ENCODE data around the gene KIF5B. TPM values are rescaled to one million over a fixed set of nuclear protein-coding genes. Genes with fewer than 3 reads are reported as not detected.

The KIF5B gene
- total and polyA plus RNA-seq, 9 of the 15 experiments (the other 6 are each of a cell fraction or from before 2014, with no cell fraction given): 24.4 to 94.4 (median 68.9) TPM

GRCh38 chr10:31999836-32000235, 56.4 kb downstream of the KIF5B start:
- Histone ChIP-seq H3K4me2 (ENCODE audit: insufficient read depth, low read length) (no peak overlapping the region), H3K9me3 (replicated peaks; ENCODE audit: control insufficient read depth, insufficient read depth, low read depth, low read length) (no peaks in the 10 kb centered on the region), H3K27me3 (ENCODE audit: control insufficient read depth in 2 of 2, insufficient read depth in 2 of 2, low read length in 2 of 2) (no peaks in the 10 kb centered on the region), H3K9me1 (ENCODE audit: control insufficient read depth, insufficient read depth, low read length) (no peaks in the 10 kb centered on the region), H3K9ac (ENCODE audit: insufficient read depth in 1 of 2, low read depth in 2 of 2, low read length in 2 of 2) (no peak overlapping the region), H3K4me1 (replicated peaks in 1 of 2; ENCODE audit: control insufficient read depth in 2 of 2, insufficient read depth in 2 of 2, low read length in 2 of 2) (peaks cover 0 to 5% of the 10 kb centered on the region in 2 experiments; a peak in 2 of 5 replicates), H3K79me2 (ENCODE audit: control insufficient read depth, insufficient read depth, low read length) (no peaks in the 10 kb centered on the region), H3K4me3 (no peak overlapping the region), H2AFZ (ENCODE audit: low read depth, low read length) (no peak overlapping the region), H3K27ac (ENCODE audit: extremely low read depth, low read depth, low read length) (no peak overlapping the region), H4K20me1 (replicated peaks; ENCODE audit: control insufficient read depth, insufficient read depth, low read length) (no peaks in the 10 kb centered on the region), H3K36me3 (ENCODE audit: control insufficient read depth, insufficient read depth, low read length) (no peaks in the 10 kb centered on the region)
- ATAC-seq (no peak), DNase-seq (ENCODE audit: extremely low read depth in 1 of 4, low spot score in 3 of 4) (no peak), FAIRE-seq (no peak)
- intact Hi-C loops (cut with micrococcal nuclease): loop anchor here (10.0 kb wide), 1 partner anchor 75 kb away; the partner anchor contains the start of gene ARHGAP12
- in situ Hi-C loops (cut with MboI): no loop called here
- ChIA-PET POLR2A (interaction anchor here (1.1 kb wide), 1 partner anchor 180 kb away, joined by 4 read pairs; no protein-coding TSS in a partner anchor), CTCF (ENCODE audit: low intra/inter-chr PET ratio) (no interaction called here)
- WGBS (ENCODE audit: insufficient coverage, low coverage, missing lambda C conversion rate): 47% methylated on average over 3 of the region's 3 CpGs
- BruUV-seq (replicated peaks): no TSS peak
- no peak for TF ChIP-seq ZC3H11A (IDR thresholded peaks at IDR 0.05; ENCODE audit: low read depth, low read length)
- no peak for TF ChIP-seq ZNF24 (IDR thresholded peaks at IDR 0.05)
- TF ChIP-seq ZFP36 (IDR thresholded peaks at IDR 0.05; ENCODE audit: low read depth, low read length, partially characterized antibody): no peak
- TF ChIP-seq ZNF311 (CRISPR knock-in tag; IDR thresholded peaks at IDR 0.05): no peak
- TF ChIP-seq U2AF2 (optimal IDR thresholded peaks at IDR 0.05; ENCODE audit: low read depth, low read length): no peak
- no peak for TF ChIP-seq PCBP1 (IDR thresholded peaks at IDR 0.05; ENCODE audit: low read depth, low read length, poor library complexity, severe bottlenecking)
- TF ChIP-seq E2F1 (CRISPR knock-in tag; IDR thresholded peaks at IDR 0.05): no peak
- no peak for TF ChIP-seq ZMIZ1 (IDR thresholded peaks at IDR 0.05; ENCODE audit: low read depth in 2 of 2, low read length in 2 of 2)
- no peak for TF ChIP-seq ATF4 (CRISPR knock-in tag; IDR thresholded peaks at IDR 0.05)
- no peak for TF ChIP-seq TRIM28 (IDR thresholded peaks at IDR 0.05)
- no peak for TF ChIP-seq ZNF780A (CRISPR knock-in tag; IDR thresholded peaks at IDR 0.05)
- TF ChIP-seq AFF4 (CRISPR knock-in tag; IDR thresholded peaks at IDR 0.05): no peak

Data from K562 (cell line).